ENCODE data around the gene RBM10.

DNA sequence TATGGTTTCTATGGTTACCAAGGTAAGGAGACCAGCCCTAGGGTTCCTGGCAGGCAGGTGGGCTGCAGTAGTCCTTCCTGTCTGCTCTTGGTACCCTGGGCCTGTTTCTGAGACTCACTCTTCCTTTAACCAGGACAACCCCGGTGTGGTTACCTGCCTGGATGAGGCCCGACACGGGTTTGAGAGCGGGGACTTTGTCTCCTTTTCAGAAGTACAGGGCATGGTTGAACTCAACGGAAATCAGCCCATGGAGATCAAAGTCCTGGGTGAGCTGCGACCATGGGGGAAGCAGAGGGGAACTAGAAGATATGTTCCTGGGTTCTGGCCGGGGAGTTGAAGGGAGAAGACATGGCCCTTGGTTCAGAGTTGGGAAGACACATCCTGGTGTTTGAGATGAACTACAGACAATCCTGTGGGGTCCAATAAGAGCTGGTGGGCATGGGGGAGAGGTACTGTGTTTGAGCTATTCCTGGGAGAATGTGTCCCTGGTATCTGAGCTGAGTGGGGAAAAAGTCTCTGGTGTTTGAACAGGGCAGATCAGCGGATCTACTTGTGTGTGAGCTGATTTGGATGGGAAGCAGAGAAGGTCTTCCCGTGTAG lies 56.4 kb downstream of the RBM10 start:
- TF ChIP-seq, protein P1, sequence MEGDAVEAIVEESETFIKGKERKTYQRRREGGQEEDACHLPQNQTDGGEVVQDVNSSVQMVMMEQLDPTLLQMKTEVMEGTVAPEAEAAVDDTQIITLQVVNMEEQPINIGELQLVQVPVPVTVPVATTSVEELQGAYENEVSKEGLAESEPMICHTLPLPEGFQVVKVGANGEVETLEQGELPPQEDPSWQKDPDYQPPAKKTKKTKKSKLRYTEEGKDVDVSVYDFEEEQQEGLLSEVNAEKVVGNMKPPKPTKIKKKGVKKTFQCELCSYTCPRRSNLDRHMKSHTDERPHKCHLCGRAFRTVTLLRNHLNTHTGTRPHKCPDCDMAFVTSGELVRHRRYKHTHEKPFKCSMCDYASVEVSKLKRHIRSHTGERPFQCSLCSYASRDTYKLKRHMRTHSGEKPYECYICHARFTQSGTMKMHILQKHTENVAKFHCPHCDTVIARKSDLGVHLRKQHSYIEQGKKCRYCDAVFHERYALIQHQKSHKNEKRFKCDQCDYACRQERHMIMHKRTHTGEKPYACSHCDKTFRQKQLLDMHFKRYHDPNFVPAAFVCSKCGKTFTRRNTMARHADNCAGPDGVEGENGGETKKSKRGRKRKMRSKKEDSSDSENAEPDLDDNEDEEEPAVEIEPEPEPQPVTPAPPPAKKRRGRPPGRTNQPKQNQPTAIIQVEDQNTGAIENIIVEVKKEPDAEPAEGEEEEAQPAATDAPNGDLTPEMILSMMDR (IDR thresholded peaks at IDR 0.05; ENCODE audit: poor library complexity), result no peak
- TF ChIP-seq EZH2phosphoT487 (IDR thresholded peaks at IDR 0.05; ENCODE audit: low read depth, severe bottlenecking, unreplicated experiment), result no peak

Measured in hepatocyte (in vitro differentiated cells).